ENCODE measurements around the gene SYT1. TPM values are rescaled to one million over a fixed set of nuclear protein-coding genes. Genes with fewer than 3 reads are reported as not detected.
"Not testable (repeated sequence)": the region's sequence is repeated elsewhere in the genome, so short reads cannot be mapped to it uniquely, and the experiment has no call there.

SYT1 gene
- polyA plus RNA-seq (ENCODE audit: insufficient read length) = 1.0 TPM

- peak; percentile 14 for DNase-seq
Observed at GRCh38 chr12:78864403-78864869, at the start of gene SYT1. Gene SYT1, plus strand, starts transcription at chr12:78864774.

DNA sequence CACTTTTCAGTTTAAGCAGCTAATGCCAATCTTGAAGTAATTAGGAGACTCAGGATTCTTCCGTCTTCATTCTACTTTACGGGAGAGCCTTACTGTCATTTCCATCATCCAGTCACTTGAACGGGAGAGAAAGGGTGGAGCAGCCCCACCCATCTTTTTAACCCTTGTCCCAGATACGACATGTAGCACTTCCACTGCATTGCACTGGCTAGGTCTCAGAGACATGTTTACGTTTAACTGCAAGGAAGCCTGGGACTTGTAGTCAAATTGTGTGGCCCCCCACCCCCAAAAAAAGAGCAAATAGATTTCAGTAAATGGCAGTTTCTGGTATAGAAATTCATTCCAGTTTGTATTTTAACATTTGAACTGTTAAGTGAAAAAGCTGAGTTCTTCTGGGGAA lies 46.1 kb upstream of the SYT1 start:
- DNase-seq = no peak

DNA sequence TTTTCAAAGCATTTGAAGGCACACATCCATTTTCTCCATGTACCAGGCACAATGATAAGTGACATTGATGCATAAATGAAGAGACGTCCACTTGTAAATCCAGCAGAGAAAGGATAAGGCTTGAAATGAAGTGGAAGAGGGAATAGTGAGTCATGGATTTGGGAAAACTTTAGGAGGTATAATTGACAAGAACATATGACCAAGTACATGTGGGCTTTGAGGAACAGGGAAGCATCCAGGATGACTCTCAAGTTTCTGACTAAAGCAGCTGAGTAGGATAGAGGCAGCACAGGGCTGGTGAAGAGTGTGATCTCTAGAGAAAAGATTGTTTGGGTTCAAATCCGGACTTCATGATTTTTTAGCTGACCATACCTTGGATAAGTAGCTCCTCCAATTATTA lies 43.6 kb upstream of the SYT1 start:
- DNase-seq = no peak

DNA sequence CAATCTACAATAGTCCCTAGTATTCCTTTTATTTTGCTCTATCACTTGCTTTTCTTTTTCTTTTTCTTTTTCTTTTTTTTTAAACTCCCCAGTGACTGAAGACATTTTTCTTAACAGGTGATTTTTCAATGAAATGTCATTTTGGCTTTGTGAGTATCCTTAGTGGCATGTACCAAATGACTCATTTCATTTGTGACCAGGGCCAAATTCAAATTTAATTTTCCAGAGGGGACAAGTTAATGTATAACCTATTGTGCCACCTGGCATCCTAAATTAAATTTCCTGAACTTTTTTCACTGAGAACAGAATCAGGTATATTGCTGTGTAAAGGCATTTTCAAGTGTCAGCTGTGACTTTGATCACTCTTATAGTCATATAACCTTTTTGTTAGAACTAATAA lies 39.7 kb upstream of the SYT1 start:
- DNase-seq = no peak

- no peak for DNase-seq
Observed at GRCh38 chr12:78829690-78830089, 34.9 kb upstream of the SYT1 start.

DNA sequence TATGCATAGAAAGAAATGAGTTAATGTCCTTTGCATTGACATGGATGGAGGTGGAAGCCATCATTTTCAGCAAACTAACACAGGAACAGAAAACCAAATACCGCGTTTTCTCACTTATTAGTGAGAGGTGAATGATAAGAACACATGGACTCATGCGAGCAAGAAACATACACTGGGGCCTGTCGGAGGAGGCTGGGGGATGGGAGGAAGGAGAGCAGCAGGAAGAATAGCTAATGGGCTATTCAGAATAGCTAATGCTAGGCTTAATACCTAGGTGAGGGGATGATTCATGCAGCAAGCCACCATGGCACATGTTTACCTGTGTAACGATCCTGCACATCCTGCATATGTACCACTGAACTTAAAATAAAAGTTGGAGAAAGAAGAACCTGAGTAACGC lies 29.1 kb upstream of the SYT1 start:
- DNase-seq = no peak

GRCh38 chr12:78840518-78841019 lies 24.0 kb upstream of the SYT1 start:
- not testable (repeated sequence) for DNase-seq

DNA sequence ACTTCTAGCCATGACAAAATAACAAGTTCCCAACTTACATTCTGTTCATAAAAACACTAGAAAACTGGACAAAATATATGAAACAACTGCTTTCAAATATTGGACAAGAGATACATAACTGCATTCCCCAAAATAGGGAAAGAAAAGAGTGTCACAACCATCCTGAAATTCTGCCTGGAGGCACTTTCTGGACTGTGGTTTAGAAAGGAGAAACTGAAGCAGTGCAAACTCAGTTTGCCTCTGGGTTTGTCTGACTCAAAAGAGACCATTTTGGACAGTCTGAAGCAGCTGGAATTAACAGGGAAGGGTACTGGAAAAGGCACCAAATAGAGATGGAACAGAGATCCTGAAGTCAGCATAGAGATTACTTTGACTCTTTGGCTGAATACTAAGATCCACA lies 11.3 kb upstream of the SYT1 start:
- DNase-seq = no peak

DNA sequence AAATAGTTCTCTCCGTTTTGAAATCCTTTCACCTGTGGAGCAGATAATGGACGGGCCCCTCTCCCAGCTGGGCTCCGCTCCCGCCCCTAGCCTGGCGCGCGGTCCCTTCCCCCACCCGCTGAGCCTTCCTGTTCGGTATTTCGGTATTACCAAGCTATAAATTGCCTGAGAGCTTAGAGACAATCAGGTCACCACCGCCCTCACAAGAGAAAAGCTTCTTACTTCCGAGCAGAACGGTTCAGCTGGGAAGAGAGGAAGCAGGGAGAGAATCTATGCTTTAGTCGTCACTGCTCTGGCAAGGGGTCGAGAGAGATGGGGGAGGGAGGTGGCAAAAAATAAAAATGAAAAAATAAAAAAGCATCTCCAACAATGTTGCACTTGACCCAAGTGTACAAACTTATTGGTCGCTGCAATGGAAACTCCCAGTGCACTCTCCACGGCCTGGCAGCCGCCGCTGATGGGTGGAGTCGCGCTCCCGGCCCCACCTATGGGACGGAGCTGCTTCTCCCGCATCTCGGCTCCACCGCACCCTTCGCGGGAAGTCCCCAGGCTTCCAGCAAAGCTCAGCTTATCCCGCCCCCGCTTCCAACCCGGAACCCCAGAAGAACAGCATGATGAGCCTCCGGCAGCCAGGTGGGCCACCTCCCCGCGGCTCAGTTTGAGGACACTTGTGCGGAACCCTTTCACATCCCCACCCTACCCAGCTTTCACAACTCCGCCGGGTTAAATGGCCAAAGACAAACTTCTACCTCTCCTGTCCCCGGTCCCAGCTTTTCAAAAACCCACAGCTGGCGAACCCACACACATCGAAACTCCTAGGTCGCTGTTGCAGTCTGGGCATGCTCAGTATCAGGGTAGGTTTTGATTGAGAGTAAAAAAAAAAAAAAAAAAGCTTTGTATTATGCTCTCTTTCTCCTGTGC lies 832 bp upstream of the SYT1 start:
- peak; percentile 11 for DNase-seq

DNA sequence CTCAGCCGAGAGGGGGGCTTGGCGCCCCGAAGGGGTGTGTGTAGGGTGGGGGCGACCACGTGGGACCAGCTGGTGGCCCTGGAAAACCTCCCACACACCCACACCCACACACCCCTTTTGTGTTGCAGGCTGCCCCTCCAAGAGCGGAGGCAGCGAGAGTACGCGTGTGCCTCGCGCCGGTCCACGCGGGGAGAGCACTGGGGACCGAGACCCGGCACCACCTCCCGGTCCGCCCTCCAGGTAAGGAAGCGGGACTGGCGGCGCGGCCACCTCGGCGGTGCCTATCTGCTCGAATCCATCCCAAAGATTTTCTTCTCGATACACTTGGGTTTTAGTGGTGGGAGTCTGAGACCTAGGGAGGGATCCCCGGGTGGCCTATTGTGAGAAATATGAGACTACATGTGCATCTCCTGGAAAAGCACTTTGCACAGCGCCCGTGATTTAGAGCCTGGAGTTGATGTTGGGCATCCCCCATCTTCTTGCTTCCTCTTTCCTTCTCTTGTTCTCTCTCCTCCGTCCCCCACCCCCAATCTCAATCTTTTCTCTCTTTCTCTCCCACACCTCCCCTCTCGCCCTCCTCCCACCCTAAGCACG lies 393 bp downstream of the SYT1 start:
- DNase-seq = peak; percentile 6

- DNase-seq = no peak
Observed at GRCh38 chr12:78865516-78865915, 942 bp downstream of the SYT1 start.

- DNase-seq = no peak
Observed at GRCh38 chr12:78866518-78866917, 1.9 kb downstream of the SYT1 start.

- no peak for DNase-seq
Observed at GRCh38 chr12:78870539-78870938, 6.0 kb downstream of the SYT1 start.

GRCh38 chr12:78871566-78871965 lies 7.0 kb downstream of the SYT1 start:
- no peak for DNase-seq

GRCh38 chr12:78878459-78878858 lies 13.9 kb downstream of the SYT1 start:
- DNase-seq = no peak

DNA sequence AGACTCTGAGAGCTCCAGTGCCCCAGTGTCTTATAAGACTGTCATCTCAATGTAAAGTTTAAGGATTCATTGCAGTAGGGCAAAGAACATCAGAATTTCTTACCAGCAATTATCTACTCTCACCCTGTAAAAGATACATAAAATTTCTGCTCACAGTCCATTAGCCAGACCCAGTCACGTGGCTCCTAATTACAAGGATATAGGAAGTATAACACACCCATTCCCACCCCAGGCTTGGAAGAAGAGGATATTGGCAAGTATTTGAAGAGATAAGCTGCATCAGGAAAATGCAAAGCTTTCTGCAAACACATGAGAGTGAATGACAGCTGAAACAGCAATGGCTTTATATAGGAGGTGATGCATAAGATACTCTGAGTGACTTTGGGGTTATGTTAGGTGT lies 14.3 kb downstream of the SYT1 start:
- no peak for DNase-seq

GRCh38 chr12:78880078-78880477 lies 15.5 kb downstream of the SYT1 start:
- DNase-seq = no peak

GRCh38 chr12:78881685-78882084 lies 17.1 kb downstream of the SYT1 start:
- no peak for DNase-seq

- DNase-seq = no peak
Observed at GRCh38 chr12:78885466-78885865, 20.9 kb downstream of the SYT1 start.

- no peak for DNase-seq
Observed at GRCh38 chr12:78886719-78887407, 22.3 kb downstream of the SYT1 start.

DNA sequence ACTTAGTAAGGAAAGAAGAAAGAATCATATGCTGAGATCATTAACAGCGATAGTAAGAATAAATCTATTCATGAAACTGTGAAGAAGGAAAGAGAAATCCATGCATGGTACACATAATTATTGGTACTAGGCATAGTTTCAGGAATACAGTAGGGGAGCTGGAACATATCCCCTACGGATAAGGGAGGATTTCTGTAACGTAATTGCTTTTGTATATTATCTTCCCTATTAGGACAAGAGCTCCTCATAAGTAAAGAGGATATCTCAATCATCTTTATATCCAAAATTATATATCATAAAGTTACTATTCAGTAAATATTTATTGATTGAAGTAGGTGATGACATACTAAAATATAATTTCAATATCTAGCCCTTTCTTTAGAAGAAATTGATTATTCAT lies 22.9 kb downstream of the SYT1 start:
- DNase-seq = no peak

DNA sequence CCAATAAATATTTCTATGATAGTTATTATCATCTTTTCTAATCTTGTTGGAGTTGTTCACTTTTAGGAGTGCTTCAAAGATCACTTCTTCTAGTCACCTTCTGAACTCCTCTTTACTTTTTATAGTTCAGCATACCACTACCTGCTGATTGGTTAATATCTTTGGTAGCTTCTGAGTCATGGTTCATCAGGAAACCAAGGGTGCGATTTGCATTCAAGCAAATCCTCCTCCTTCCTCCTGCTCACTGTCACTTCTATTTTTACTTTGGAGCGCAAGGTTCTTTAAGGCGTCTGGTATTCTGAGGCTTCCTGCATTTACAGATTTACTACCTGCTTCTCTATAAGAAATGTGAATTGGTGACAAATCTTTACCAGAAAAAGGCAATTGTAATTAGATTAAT lies 24.0 kb downstream of the SYT1 start:
- no peak for DNase-seq

DNA sequence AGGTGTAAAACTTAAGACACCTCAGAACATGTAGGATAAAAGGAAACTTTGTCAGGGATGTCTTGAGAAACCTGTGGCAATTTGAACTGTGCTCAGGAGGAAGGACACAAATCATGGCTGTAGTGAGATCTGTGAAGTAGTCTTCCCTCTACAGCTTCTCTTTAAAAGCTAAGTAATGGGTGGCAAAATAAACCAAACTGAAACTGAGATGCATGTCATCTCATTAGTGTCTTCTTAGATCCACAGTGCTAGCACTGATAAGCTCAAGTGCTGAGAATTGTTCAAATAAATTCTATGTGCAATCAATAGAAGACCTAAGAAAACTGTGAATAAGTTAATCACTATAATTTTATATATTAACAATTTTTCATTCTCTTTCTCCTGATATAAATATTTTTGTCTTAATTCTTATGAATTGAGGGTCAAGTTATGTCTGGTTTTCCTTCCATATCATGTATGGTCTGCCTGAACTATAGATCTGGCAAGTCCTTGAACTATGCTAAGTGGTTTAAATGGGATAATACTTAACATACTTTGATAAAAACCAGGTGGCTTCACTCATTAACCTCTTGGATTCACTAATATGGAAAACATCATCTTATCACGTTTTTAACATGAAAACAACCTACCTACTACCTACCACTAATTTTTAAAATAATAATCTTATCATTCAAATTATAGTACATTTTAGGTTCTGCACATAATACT lies 27.2 kb downstream of the SYT1 start:
- no peak for DNase-seq
